DND-41 (cell line): ENCODE measurements around the gene PTMS.

ENCODE experiments used
- CTCF ChIP-seq: IDR thresholded peaks from 2 replicates; pipeline ENCODE4 v1.5.1; 2012; ENCODE audit warnings: borderline replicate concordance, low read length, moderate library complexity, mild to moderate bottlenecking; ENCODE audit not compliant: poor library complexity, severe bottlenecking; ENCODE audit errors: extremely low read depth
- EZH2 ChIP-seq: IDR thresholded peaks from 3 replicates; pipeline ENCODE4 v1.6.1; 2012; ENCODE audit warnings: borderline replicate concordance, low read depth, mild to moderate bottlenecking, moderate library complexity, low read length, inconsistent platforms; ENCODE audit not compliant: severe bottlenecking

GRCh38 chr12:6770600-6770999, 4.4 kb downstream of the PTMS start:
- no peak for TF ChIP-seq CTCF
- no peak for TF ChIP-seq EZH2
